HG02763 (cell line): ENCODE measurements around the gene FAM149A.

Experiments
- ATAC-seq: cut with Tn5 transposase; IDR thresholded peaks from one replicate; pipeline ENCODE4 v1.9.1; 2021; ENCODE audit warnings: mild to moderate bottlenecking, moderate library complexity; ENCODE audit not compliant: unreplicated experiment

The FAM149A gene

GRCh38 chr4:186200516-186200915, 96.0 kb downstream of the FAM149A start:
- no peak for ATAC-seq

GRCh38 chr4:186201010-186201409, 96.5 kb downstream of the FAM149A start:
- no peak for ATAC-seq

GRCh38 chr4:186201535-186202230, 97.2 kb downstream of the FAM149A start:
- peak; percentile 95 for ATAC-seq

GRCh38 chr4:186202490-186203140, 98.1 kb downstream of the FAM149A start:
- ATAC-seq = no peak

DNA sequence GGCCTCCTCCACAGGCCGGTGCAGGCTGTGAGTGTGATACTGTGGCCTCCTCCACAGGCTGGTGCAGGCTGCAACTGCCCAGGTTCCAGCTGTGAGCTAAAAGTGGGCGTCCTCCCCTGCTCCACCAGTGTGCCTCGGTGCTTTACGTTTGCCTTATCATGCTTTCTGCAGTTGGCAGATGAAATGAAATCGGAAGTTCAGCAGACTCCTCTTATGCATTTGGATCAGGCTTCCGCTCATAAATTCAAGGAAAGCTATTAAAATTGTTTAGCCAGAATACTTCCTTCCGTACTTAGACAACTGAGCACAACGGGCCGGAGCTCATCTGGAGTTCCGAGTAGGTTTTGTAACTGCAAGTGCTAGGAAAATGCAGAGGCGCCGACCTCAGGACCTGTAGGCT, 98.9 kb downstream of the FAM149A start:
- no peak for ATAC-seq

DNA sequence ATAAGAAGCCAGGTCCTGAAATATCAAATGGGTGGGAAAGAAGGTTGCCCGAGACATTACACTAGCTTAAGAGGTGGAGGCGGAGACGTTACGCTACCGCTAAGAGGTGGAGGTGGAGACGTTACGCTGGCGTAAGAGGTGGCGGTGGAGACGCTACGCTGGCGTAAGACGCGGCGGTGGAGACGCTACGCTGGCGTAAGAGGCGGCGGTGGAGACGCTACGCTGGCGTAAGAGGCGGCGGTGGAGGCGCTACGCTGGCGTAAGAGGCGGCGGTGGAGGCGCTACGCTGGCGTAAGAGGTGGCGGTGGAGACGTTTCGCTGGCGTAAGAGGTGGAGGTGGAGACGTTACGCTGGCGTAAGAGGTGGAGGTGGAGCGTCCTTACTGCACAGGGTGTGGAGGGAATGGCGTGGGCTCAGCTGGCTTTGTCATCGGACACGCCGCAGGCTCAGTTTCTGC, 99.6 kb downstream of the FAM149A start:
- no peak for ATAC-seq

- ATAC-seq = no peak
These were observed 100.2 kb downstream of the FAM149A start for GRCh38 chr4:186204686-186205085.

GRCh38 chr4:186205156-186205555, 100.7 kb downstream of the FAM149A start:
- ATAC-seq = no peak

- ATAC-seq = no peak
These were observed 112.0 kb downstream of the FAM149A start for GRCh38 chr4:186216465-186217024.

DNA sequence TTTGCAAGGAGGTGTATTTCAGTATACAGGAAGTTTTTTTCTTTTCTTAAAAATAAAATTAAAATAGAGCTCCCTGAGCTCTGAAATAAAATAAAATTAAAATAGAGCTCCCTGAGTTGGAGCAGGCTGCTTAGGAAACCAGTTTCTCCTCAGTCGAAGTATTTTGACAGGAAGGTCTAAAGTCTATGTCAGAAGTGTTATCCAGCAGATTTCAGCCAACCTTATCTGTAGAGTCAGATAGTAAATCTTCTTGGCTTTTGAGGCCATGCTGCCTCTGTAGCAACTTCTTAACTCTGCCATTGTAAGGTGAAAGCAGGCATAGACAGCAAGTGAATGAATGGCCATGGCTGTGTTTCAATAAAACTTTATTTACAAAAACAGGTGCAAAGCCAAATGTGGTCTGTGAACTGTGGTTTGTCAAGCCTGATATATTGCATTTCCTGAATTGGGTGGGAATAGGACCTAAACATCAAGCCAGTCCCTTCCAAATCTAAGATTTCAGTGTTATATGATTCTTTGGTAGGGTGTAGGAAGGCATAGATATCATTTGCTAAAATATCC, 113.3 kb downstream of the FAM149A start:
- ATAC-seq = no peak

GRCh38 chr4:186221624-186222023, 117.1 kb downstream of the FAM149A start:
- no peak for ATAC-seq
